GM19328 (cell line): ENCODE results near the gene DNAH12.

ENCODE experiments used
- ATAC-seq: cut with Tn5 transposase; IDR thresholded peaks from one replicate; pipeline ENCODE4 v1.9.1; 2021; ENCODE audit warnings: mild to moderate bottlenecking, moderate library complexity; ENCODE audit not compliant: unreplicated experiment

The DNAH12 gene, protein sequence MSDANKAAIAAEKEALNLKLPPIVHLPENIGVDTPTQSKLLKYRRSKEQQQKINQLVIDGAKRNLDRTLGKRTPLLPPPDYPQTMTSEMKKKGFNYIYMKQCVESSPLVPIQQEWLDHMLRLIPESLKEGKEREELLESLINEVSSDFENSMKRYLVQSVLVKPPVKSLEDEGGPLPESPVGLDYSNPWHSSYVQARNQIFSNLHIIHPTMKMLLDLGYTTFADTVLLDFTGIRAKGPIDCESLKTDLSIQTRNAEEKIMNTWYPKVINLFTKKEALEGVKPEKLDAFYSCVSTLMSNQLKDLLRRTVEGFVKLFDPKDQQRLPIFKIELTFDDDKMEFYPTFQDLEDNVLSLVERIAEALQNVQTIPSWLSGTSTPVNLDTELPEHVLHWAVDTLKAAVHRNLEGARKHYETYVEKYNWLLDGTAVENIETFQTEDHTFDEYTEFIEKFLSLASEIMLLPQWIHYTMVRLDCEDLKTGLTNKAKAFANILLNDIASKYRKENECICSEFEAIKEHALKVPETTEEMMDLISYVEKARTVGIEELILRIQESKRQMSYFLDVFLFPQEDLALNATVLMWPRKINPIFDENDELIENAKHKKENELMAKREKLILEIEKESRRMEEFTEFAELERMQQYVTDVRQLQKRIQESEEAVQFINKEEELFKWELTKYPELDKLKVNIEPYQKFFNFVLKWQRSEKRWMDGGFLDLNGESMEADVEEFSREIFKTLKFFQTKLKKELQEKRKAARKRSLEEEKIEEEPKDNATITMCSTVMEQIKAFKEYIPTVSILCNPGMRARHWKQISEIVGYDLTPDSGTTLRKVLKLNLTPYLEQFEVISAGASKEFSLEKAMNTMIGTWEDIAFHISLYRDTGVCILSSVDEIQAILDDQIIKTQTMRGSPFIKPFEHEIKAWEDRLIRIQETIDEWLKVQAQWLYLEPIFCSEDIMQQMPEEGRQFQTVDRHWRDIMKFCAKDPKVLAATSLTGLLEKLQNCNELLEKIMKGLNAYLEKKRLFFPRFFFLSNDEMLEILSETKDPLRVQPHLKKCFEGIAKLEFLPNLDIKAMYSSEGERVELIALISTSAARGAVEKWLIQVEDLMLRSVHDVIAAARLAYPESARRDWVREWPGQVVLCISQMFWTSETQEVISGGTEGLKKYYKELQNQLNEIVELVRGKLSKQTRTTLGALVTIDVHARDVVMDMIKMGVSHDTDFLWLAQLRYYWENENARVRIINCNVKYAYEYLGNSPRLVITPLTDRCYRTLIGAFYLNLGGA (N-terminal part only)

DNA sequence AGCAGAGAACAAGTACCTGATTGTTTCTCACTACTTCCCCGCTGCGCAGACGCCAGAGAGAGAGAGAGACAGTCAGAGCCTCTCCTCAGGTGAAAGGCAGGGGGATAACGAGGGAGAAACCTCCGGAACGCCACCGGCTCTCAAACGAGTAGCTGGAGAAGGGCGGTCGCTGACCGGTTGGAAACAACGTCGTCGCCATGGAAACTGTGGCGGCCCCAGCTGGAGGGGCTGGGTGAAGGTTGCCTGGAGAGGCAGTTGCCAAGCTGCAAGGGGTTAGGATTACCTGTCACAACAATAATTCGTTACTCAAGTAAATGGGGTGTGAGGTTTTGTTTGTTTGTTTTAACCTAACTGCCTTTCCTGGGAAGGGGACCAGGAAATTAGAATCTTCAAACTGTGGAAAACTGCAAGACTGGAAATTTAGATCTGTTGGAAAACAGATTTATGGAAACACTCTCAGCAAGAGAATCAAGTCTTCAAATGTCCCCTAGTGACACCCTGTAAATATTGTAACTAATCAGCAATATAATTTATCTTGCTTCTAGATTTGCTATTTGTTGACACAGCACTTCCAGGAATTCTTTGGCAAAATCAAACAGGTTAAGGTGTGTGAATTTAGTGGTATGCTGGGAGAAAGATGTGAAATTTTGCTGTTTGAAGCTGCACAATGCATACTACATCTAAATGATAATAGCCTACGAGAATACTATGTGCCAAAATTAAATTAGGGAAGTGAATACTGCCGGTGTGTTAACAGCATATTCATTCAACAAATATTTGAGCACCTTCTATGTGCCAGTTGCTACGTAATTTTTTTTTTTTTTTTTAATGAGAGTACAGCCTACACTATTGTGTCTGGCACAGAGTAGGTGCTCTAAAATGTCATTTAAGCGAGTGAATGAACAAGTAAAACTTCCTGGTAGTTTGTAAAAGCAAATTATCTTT is at the start of gene DNAH12:
TSS of gene DNAH12 (minus strand) at position 164 of the 945 bp plus-strand sequence. CDS start 1,474 bp downstream, outside the sequence.
- ATAC-seq: no peak

DNA sequence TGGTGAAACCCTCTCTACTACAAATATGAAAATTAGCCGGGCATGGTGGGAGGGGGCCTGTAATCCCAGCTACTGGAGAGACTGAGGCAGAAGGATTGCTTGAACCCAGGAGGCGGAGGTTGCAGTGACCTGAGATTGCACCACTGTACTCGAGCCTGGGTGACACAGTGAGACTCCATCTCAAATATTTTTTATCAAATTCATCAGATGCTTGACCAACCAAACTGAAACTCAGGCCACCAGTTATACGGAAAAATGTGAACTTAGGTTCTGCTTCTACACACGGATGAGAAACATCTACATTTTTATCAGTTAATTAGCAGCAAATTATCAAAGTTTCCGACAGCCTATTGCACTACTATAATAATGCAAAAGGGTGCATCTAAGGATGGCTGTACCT is 48.2 kb upstream of the DNAH12 start:
- ATAC-seq: no peak

DNA sequence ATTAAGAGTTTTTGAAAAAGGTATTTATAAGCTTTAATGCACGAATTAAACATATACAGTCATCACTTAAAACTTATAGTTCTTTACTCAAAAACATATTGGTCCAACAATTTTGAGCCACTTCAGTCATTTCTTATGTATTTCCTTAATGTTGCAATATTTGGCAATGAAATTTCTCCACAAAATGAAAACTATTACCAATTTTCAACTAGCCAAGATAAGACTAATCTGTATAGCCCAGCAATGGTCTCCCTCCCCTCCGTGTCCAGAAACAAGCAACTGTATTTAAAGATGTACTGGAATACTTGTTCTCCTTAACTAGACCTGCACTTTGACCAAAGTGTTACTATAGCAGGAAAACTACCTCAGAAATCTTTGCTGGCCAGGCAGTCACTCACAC is 43.8 kb upstream of the DNAH12 start:
- no peak for ATAC-seq

DNA sequence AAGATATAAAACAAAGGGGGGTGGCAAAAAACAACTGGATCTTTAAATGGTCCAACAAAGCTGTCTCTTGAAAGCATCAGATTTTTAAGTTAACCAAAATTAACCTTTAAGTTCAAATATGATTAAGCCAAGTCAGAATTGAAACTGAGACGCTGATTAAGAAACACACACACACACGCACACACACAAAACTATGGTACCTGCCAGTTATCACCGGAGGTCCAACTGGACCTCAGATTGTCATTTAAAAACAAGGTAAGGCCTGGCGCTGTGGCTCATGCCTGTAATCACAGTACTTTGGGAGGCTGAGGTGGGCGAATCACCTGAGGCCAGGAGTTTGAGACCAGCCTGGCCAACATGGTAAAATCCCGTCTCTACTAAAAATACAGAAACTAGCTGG is 42.6 kb upstream of the DNAH12 start:
- no peak for ATAC-seq

DNA sequence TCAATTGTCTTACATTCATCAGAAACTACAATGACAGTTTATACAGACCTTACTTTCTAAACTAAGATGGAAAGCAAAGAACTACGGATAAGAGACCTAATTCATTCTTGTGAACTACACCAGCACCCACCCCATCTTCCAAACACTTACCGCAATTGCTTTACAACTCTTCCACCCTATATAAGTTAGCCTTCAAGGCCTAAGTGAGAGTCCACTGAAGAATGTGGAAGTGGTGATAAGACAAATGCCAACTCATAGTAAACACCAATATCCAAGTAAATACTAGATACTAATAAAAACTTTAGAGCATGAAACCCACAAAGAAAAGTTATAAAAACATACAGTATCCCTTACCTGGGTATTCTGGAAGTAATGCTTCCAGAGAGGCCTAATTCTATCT is 39.4 kb upstream of the DNAH12 start:
- ATAC-seq: no peak

DNA sequence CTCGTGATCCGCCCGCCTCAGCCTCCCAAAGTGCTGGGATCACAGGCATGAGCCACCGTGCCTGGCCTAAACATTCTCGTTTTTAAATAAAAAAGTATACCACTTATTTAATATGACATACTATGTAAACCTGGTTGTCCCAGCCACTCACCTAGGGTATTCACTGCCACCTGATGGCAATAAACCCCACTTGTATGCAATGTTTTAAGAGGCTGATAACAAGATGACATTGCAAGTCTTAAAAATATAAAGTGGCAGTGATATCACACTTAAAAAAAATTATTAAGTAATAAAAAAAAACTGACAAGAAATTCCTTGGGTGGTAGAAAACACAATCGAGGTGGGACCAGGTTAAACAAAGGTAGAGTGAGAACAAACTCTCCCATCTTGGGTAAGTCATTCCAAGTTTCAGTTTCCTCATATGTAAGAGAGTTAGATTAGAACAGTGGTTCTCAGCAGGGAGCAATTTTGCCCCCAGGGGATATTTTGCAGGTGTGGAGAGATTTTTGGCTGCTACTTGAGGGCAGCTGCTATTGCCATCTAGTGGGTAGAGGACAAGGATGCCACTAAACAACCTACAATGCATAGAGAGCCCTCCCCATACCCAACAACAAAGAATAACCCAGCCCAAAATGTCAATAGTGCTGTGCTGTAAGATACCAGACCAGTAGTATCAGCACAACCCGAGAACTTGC is 38.5 kb upstream of the DNAH12 start:
- no peak for ATAC-seq

DNA sequence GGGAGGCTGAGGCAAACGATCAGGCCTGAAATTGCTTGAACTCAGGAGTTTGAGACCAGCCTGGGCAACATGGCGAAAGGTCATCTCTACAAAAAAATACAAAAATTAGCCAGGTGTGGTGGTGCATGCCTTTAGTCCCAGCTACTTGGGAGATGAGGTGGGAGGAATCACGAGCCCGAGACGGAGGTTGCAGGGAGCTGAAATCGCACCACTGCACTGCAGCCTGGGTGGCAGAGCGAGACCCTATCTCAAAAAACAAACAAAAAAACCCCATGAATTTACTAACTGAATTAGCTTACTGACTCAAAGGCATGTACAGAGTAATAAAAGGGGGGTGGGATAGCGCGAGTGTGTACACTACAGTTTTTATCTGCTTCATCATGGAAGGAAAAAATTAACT is 33.7 kb upstream of the DNAH12 start:
- no peak for ATAC-seq

DNA sequence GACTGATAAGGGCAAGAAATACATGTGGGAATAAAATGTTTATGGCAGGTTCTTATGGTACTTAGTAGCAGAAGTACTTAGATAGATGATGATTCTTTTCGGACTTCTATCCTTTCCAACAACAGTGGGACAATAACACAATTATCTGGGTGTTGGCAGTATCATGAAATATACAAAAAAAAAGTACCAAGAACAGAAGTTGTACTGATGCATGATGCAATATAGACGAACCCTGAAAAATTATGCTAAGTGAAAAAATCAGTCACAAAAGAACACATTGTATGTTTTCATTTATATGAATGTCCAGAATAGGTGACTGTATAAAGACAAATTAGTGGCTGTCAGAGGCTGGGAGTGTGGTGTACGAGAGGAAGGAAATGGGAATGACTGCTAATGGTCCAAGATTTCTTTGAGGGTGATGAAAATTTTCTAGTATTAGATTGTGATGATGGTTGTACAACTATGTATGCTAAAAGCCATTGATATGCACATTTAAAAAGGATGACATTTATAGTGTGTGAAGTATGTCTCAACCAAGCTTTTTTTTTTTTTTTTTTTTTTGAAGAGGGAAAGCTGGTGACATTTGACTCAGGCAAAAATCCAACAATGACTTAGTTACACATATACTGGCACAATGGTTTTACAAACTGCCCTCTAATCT is 32.0 kb upstream of the DNAH12 start:
- no peak for ATAC-seq

DNA sequence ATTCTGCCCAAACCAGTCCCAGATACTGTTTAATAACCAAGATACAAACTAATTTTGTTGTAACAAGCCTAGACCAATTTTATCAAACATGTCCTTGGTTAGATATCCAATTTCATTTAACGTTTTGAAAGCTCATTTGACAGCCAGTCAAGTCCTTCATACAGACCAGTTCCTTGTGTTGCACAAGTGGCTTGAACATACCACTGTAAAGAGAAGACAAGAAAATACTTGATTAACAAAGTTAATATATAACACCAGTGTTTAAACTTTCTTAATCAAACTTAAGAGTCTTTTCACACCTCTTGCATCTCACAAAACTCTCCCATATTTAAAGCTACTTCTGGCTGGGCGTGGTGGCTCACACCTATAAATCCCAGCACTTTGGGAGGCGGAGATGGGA is 28.0 kb upstream of the DNAH12 start:
- ATAC-seq: no peak

DNA sequence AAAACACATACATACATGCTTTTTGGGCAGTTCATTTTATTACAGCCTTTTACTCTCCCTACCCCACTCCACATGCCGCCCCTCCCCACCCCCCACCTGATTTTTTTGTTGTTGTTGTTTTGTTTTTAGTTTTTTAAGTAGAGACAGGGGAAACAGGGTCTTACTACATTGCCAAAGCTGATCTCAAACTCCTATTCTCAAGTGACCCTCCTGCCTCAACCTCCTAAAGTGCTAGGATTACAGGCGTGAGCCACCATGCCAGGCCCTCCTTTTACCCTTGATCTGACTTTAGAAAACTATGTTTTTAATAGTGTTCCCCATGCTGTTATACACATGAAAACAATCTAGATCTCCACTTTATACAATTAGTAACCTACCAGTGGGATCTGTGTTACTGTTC is 26.7 kb upstream of the DNAH12 start:
- no peak for ATAC-seq

DNA sequence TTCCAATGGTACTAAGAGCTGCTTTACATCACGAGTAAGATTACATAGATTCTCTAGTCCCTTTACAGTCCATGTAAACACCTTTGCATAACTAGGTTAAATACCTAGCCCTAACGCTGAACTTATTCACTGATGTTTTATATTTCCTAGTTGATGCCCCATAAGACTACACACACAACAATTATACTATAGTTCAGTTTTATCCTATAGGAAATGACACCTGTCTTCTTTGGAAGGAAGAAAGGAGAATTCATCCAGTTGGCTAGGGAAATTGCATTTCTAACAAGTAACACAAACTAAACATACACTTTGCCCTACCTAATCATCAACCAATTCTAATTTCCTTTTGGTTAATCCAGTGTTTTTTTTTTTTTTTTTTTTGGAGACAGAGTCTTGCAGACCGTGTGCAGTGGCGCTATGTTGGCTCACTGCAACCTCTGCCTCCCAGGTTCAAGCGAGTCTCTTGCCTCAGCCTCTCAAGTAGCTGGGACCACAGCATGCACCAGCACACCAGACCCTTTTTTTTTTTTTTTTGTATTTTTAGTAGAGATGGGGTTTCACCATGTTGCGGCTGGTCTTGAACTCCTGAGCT is 25.8 kb upstream of the DNAH12 start:
- no peak for ATAC-seq

DNA sequence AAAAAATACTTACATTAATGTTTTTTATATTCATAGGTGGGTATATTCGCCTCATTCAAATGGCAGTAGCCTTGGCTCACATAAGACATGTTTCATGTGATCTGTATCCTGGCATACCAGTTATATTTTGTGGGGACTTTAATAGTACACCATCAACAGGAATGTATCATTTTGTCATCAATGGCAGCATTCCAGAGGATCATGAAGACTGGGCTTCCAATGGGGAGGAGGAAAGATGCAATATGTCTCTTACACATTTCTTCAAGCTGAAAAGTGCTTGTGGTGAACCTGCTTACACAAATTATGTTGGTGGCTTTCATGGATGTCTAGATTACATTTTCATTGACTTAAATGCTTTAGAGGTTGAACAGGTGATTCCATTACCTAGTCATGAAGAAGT is 15.4 kb upstream of the DNAH12 start:
- no peak for ATAC-seq

DNA sequence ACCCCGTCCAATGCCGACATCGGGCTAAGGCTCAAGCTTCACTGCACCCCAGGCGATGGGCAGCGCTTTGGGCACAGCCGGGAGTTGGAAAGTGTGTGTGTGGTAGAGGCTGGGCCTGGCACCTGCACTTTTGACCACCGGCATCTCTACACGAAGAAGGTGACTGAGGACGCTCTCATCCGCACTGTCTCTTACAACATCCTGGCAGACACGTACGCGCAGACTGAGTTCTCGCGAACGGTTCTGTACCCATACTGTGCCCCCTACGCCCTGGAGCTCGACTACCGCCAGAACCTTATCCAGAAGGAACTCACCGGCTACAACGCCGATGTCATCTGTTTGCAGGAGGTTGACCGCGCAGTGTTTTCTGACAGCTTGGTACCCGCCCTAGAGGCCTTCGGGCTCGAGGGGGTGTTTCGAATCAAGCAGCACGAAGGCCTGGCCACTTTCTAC is 13.0 kb upstream of the DNAH12 start:
- ATAC-seq: no peak

DNA sequence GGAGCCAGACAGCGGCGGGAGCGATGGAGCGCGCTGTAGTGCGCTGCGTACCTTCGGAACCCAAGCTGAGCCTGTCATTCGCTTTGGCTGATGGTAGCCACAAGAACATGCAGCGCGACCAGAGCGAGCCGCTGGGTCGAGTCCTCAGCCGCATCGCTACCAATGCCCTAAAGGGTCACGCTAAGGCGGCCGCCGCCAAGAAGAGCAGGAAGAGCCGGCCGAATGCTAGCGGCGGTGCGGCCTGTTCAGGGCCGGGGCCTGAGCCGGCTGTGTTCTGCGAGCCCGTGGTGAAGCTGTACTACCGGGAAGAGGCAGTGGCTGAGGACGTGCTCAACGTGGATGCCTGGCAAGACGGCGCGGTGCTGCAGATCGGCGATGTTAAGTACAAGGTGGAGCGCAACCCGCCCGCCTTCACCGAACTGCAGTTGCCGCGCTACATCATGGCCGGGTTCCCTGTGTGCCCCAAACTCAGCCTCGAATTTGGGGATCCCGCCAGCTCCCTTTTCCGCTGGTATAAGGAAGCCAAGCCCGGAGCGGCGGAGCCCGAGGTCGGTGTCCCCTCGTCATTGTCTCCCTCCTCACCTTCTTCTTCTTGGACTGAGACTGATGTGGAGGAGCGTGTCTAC is 12.4 kb upstream of the DNAH12 start:
- ATAC-seq: peak; percentile 30

DNA sequence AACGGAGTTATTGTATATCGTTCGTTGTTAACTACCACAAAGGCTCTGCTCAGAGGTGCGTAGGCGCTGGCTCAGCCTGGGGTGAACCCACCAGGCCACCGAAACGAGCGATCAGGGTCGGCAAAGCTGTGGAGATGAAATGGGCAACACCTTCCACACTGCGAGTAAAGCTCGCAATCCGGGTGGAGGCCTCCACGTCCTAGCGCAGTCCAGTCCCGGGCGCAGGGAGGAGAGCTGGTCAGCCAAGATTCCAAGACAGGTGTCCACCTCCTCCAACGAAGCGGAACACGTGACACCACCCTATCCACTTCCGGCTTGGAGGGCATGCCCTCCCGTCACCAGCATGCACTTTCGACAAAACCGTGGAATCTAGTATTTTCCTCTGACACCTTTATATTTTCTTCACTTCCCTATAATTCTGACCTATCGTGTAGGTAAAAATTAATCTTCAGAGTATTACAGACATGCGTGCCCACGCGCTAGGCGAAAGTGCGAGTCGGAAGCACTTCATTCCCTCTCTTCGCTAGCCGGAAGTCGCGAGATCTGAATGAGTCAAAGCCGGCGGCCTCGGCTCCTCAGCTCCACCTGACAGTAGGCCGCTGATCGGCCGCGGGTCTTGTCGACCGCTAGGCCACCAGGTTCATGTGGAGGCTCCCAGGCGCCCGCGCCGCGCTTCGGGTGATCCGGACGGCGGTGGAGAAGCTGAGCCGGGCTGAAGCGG is 11.8 kb upstream of the DNAH12 start, which contains the start of gene PDE12:
TSS of gene PDE12 (plus strand) at position 537 of the 721 bp plus-strand sequence. CDS start at position 643, 106 bp downstream.
- peak; percentile 81 for ATAC-seq

DNA sequence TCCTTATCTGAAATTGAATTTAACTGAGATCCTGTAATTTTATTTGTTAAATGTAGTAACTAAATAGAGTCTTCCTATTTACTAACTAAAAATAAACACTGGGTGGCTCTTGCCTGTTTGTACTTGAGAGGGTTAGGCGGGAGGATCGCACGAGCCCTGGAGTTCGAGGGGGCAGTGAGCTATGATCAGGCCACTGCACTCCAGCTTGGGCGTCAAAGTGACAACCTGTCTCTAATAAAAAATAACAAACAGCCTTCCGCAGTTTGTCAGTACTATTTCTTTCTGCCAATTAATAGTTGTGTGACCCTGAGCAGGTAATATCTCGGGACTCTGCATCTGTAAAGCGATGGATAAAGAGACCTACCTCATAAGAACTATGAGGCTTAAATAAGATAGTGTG is 11.2 kb upstream of the DNAH12 start:
- no peak for ATAC-seq

DNA sequence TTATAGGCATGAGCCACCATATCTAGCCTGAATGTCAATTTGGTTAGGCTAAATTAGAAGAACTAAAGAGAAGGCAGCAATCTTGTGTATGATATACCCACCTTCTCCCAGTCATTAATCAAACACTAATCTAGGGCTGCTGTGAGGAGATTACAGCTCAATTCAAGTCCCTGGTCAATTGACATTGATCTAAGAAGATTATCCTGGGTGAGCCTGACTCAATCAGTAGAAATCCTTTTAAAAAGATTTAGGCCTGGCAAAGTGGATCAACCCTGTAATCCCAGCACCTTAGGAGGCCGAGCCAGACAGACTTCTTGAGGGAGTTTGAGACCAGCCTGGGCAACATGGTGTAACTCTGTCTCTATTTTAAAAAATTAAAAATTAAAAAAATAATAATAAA is 2.5 kb upstream of the DNAH12 start:
- ATAC-seq: no peak
